GM18870 (cell line): Measurements from ENCODE around the gene RAB21.
"Not testable (repeated sequence)": the region's sequence is repeated elsewhere in the genome, so short reads cannot be mapped to it uniquely, and the experiment has no call there.

Source experiments
- ATAC-seq: cut with Tn5 transposase; IDR thresholded peaks from one replicate; pipeline ENCODE4 v1.9.1; 2021; ENCODE audit warnings: moderate library complexity; ENCODE audit not compliant: unreplicated experiment

RAB21 gene

GRCh38 chr12:71749666-71750065 lies 5.0 kb upstream of the RAB21 start:
- no peak for ATAC-seq

GRCh38 chr12:71752891-71753290 lies 1.8 kb upstream of the RAB21 start:
- ATAC-seq = no peak

DNA sequence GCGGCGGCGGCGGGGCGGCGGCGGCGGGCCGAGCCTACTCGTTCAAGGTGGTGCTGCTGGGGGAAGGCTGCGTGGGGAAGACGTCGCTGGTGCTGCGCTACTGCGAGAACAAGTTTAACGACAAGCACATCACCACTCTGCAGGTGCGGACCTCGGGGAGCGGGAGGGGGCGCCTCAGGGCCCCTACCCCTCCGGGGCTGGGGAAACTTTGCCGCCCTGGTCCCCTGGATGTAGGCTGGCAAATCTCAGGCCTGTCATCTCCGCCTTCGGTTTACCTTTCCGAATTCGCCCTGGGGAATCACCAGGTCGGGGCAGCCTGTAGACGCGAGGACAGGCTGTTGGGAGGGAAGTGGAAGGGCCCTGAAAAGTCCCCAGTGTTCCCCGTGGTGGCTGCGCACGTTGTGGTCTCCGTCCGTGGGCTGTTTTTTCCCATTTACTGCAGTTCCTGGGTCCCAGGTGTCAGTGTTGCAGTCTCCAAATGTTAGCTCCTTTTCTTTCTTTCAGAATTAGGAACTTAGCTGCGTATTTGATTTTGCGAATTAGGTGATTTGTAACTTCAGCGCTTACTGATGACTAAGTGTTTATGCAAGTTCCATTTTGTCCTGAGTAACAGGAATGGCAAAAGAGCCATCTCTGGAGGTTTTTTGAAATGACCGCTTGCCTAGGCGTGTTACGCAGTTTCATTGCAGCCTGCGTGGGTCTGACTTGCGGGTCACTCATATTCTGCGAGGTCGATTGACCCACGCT lies 656 bp downstream of the RAB21 start:
- peak; percentile 45 for ATAC-seq

- ATAC-seq = no peak
Measured at GRCh38 chr12:71756054-71756690, 1.5 kb downstream of the RAB21 start.

DNA sequence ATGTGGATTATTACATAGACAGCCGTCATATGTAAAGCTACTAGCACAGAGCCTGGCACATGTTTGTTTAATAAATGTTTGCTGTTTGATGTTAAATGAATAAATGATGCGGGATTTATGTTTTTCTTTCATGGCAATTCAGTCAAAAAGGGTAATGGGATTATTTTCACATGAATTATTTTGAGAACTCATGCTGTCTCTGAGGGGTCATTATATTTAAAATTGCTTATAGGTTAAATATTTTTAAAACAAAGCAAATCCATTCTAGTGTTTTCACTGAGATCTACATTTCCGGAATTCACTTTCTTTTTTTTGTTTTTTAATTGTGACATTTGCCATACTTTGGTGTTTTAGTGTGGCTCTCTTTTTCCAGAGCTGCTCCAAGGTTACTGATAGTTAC lies 5.3 kb downstream of the RAB21 start:
- ATAC-seq = no peak

DNA sequence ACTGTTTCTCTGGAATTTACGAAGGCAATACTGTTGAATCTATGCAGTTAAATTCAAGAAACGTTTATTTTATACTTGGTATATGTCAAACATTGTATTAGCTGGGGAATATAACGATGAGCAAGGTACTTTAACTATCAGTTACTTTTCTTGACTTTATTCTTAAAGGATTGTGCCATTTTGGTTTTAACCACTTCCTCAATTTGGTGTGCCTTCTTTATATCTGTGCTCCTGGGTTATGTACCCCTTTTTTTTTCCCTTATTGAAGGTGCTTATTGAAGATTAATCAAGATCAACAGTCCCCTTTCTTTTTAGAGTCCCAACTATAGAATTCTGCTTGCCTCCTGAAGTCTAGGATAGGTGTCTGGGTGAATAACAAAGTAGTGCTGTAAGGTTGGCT lies 5.8 kb downstream of the RAB21 start:
- no peak for ATAC-seq

DNA sequence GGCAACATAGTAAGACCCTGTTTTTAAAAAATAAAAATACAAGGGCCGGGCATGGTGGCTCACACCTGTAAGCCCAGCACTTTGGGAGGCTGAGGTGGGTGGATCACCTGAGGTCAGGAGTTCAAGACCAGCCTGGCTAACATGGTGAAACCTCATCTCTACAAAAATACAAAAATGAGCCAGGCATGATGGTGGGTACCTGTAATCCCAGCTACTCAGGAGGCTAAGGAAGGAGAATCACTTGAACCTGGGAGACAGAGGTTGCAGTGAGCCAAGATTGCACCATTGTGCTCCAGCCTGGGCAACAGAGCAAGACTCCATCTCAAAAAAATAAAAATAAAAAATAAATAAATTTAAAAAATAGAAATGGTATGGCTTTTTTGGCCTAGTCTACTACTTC lies 6.7 kb downstream of the RAB21 start:
- not testable (repeated sequence) for ATAC-seq

DNA sequence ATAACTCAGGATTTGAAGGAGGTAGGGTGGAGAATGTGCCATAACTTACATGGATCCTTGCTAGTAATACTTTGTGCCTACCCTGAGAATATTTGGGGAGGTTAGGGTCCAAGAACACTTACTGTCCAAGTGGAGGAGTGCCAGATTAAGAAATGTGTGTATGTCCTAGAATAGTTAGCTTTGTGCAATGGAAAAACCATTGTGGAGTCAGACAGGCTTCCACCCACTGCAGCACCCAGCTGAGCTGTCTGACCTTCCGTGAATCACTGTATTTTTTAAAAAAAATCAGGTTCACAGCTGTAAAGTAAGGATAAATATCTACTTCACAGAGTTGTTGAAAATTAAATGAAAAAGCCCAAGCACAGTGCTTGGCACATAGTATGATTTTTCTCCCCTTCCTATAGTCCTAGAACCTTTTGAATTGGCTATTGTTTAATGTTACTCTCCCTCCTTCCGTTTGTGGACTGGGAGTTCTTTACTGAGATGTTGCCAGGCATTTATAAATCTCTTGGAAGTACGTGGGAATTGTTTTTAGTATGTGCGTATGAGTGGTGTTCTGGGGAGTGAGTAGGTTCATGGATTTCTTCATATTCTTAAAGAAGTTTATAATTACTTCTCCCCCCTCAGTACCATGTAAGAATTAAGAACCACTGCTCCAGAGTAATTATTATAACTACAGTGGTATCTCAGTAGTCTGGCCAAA lies 9.2 kb downstream of the RAB21 start:
- no peak for ATAC-seq

- ATAC-seq = no peak
Measured at GRCh38 chr12:71764587-71765321, 10.1 kb downstream of the RAB21 start.

GRCh38 chr12:71766202-71766601 lies 11.5 kb downstream of the RAB21 start:
- ATAC-seq = no peak

- no peak for ATAC-seq
Measured at GRCh38 chr12:71767183-71767582, 12.5 kb downstream of the RAB21 start.

- ATAC-seq = no peak
Measured at GRCh38 chr12:71768900-71769299, 14.2 kb downstream of the RAB21 start.

DNA sequence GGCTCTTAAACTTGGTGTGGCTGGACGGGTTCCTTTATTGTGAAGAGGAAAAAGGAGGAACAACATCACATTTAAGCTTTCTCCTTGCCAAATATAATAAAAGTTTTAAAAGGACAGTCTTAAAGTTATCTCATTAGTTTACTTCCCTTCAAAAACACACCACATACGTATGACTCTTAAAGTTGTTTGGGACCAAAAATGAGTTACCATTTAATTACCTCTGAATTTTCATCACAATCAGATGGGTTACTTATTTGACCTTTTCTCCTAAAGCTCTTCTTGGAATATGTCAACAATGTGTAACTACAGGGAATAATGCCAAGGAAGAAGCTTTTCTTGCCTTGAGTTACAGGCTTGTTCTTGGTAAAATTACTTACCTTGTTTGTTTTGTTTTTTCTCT lies 16.4 kb downstream of the RAB21 start:
- no peak for ATAC-seq

DNA sequence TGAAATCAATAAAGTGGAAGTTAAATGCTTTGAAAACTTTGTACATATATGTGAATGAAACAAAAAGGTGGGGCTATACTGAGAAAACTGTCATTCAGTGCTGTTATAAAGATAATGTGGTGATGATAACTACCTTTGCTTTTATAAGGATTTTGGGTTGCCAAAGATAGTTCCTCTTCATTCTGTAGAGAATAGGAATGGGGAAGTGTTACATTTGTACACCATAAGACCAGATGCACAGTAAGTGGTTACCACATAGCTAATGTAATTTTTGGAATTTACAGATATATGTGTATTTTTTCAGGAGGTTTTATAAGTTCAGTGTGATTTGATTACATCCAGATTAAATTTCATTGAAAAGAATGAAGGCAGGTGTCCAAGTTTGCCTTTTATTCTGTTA lies 18.1 kb downstream of the RAB21 start:
- no peak for ATAC-seq

- peak; percentile 43 for ATAC-seq
Measured at GRCh38 chr12:71780237-71780822, 25.7 kb downstream of the RAB21 start.

DNA sequence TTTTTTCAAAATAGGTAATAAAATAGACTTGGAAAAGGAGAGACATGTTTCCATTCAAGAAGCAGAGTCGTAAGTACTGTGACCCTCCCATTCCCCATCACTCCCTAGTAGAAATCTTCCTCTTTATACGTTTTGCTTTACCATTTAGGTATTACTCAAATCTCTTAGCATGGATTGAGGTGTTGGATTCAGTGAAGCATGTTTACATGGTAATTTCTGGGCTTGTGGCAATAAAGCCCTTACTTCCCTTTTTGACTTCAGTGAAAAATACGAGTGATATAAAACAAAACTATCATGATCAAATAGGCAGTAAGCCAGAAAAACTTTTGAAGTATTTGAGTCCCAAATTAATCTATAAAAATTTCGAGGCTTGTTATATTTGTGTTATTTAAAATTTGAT lies 27.4 kb downstream of the RAB21 start:
- no peak for ATAC-seq

DNA sequence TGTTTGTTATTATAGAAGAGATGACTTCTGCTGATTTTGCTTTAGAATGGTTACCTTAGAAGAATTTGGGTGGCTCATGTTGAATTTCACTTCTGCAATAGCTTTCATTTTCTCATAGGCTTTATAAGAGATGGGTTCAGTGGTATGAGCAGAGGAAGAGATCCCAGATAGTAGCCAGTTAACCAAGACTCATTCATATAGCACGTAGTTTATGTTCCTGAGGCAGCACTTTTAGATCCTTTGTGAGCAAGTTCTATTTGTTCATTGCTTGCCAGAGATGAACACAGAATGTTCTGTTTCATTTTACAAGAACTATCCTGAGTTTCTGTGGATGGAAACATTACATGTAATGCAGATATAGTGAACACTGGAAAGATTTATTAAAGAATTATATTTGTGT lies 32.2 kb downstream of the RAB21 start:
- ATAC-seq = no peak

- ATAC-seq = no peak
Measured at GRCh38 chr12:71787580-71787979, 32.9 kb downstream of the RAB21 start.

DNA sequence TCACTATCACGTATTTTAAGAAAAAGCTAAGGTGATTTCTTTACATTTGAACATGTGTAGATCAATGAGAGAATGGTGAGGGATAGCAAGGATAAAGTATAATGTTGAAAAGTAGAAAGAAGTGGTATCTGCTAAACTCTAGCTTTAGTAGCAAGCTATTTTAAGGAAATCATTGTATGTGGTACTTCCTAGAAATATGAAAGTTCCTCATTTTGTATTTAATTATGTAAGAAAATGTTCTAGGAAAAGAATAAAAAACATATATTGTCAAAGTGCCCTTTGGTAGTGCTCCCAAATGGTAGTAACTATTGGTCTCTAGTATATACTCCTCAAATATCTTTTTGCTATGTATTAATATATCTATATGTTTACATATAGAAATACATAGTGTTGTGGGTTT lies 35.7 kb downstream of the RAB21 start:
- no peak for ATAC-seq

DNA sequence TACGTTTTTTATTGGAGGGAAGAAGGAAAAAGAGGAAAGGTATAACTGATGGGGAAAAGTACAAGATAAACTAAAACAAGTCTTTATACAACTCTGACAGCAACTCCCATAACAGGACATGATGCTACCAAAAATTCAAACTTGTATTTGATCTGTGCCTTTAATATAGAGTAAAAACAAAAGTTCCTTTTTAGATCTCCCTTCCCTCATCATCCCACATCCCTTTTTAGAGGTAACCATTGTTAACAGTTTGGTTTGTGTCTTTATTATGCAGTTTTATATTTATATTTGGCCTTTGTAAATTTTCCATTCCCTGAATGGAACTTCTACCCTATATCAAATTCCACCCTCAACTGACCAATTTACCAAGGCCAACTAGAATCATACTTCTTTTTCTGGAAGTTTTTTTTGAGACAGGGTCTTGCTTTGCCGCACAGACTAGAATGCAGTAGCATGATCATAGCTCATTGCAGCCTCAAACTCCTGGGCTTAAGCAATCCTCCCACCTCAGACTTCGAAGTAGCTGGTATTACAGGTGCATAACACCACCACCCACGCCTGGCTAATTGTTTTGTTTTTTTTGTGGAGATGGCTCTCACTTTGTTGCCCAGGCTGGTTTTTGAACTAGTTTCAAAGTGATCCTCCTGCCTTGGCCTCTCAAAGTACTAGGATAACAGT lies 36.9 kb downstream of the RAB21 start:
- ATAC-seq = no peak

DNA sequence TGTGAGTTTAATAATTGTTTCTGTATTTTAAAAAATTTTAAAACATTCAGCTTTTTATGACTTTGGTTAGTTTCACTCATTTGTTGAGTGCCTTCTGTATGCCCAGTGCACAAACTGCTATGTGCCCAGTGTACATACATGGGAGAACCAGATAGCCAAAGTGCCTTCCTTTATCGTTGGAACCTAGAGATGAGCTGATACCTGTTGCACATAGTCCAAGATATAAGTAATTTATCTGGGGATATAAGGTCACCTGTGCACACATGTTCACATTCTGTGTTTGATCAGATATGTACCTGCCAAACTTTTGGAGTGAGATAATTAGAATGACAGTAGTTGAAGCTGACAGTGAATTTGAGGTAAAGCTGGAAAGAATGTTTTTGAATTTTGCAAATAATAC lies 37.9 kb downstream of the RAB21 start:
- ATAC-seq = no peak
